ENCODE data around the gene NCOA3.
"Not testable (repeated sequence)": the region's sequence is repeated elsewhere in the genome, so short reads cannot be mapped to it uniquely, and the experiment has no call there.

DNA sequence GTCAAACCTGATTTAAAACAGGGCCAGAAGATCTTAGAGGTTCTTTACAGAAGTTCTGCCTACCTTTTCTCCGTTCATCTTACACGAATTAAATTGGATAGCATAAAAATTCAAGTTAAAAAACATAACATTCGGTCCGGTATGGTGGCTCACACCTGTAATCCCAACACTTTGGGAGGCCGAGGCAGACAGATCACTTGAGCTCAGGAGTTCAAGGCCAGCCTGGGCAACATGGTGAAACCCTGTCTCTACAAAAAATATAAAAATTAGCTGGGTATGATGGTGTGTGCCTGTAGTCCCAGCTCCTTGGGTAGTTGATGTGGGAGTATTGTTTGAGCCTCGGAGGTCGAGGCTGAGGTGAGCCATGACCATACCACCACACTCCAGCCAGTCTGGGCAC is 79.0 kb downstream of the NCOA3 start:
- TF ChIP-seq, protein P1, sequence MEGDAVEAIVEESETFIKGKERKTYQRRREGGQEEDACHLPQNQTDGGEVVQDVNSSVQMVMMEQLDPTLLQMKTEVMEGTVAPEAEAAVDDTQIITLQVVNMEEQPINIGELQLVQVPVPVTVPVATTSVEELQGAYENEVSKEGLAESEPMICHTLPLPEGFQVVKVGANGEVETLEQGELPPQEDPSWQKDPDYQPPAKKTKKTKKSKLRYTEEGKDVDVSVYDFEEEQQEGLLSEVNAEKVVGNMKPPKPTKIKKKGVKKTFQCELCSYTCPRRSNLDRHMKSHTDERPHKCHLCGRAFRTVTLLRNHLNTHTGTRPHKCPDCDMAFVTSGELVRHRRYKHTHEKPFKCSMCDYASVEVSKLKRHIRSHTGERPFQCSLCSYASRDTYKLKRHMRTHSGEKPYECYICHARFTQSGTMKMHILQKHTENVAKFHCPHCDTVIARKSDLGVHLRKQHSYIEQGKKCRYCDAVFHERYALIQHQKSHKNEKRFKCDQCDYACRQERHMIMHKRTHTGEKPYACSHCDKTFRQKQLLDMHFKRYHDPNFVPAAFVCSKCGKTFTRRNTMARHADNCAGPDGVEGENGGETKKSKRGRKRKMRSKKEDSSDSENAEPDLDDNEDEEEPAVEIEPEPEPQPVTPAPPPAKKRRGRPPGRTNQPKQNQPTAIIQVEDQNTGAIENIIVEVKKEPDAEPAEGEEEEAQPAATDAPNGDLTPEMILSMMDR (IDR thresholded peaks at IDR 0.05; ENCODE audit: low read length) = not testable (repeated sequence)
- not testable (repeated sequence) for TF ChIP-seq EZH2 (IDR thresholded peaks at IDR 0.05; ENCODE audit: borderline replicate concordance, low read length)

Measured in OCI-LY1 (cell line).